HL-60 (cell line): Measurements from ENCODE around the gene COL23A1.

Experiments used
- TF ChIP-seq, protein P1 (sequence below): IDR thresholded peaks from one replicate; pipeline ENCODE4 v1.5.1; 2011; ENCODE audit warnings: low read length, control low read depth, inconsistent platforms; ENCODE audit not compliant: insufficient read depth
- TF ChIP-seq, protein P2 (sequence below): IDR thresholded peaks from 2 replicates; pipeline ENCODE4 v1.6.1; 2012; ENCODE audit warnings: low read depth; ENCODE audit not compliant: insufficient replicate concordance

DNA sequence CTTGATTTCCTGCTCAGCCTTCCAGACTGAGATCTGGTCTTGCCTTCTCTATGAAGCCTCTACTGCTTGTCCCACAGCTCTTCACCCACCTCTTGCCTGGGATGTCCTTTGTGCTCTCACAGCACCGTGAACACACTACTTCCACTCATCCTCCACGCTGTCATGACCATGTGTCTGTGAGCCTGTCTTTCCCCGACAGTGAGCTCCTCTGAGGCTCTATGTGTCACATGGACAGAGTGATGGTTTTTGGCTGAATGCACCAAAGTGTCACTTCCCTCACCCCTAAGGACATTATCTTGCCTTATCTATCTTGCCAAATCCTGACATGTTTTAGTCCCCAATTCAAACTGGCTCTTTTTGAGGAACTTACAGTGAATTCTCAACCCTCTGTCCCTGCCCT lies 368.9 kb downstream of the COL23A1 start:
- TF ChIP-seq, protein P1, sequence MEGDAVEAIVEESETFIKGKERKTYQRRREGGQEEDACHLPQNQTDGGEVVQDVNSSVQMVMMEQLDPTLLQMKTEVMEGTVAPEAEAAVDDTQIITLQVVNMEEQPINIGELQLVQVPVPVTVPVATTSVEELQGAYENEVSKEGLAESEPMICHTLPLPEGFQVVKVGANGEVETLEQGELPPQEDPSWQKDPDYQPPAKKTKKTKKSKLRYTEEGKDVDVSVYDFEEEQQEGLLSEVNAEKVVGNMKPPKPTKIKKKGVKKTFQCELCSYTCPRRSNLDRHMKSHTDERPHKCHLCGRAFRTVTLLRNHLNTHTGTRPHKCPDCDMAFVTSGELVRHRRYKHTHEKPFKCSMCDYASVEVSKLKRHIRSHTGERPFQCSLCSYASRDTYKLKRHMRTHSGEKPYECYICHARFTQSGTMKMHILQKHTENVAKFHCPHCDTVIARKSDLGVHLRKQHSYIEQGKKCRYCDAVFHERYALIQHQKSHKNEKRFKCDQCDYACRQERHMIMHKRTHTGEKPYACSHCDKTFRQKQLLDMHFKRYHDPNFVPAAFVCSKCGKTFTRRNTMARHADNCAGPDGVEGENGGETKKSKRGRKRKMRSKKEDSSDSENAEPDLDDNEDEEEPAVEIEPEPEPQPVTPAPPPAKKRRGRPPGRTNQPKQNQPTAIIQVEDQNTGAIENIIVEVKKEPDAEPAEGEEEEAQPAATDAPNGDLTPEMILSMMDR: no peak
- TF ChIP-seq, protein P2, sequence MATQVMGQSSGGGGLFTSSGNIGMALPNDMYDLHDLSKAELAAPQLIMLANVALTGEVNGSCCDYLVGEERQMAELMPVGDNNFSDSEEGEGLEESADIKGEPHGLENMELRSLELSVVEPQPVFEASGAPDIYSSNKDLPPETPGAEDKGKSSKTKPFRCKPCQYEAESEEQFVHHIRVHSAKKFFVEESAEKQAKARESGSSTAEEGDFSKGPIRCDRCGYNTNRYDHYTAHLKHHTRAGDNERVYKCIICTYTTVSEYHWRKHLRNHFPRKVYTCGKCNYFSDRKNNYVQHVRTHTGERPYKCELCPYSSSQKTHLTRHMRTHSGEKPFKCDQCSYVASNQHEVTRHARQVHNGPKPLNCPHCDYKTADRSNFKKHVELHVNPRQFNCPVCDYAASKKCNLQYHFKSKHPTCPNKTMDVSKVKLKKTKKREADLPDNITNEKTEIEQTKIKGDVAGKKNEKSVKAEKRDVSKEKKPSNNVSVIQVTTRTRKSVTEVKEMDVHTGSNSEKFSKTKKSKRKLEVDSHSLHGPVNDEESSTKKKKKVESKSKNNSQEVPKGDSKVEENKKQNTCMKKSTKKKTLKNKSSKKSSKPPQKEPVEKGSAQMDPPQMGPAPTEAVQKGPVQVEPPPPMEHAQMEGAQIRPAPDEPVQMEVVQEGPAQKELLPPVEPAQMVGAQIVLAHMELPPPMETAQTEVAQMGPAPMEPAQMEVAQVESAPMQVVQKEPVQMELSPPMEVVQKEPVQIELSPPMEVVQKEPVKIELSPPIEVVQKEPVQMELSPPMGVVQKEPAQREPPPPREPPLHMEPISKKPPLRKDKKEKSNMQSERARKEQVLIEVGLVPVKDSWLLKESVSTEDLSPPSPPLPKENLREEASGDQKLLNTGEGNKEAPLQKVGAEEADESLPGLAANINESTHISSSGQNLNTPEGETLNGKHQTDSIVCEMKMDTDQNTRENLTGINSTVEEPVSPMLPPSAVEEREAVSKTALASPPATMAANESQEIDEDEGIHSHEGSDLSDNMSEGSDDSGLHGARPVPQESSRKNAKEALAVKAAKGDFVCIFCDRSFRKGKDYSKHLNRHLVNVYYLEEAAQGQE: no peak
